GM18951 (cell line): ENCODE data around the gene EXOC3L1.

Experiments used
- POLR2A ChIP-seq: IDR thresholded peaks from 4 replicates; pipeline ENCODE4 v1.6.1; 2011; ENCODE audit warnings: mild to moderate bottlenecking; ENCODE audit not compliant: insufficient read length, insufficient read depth; ENCODE audit errors: extremely low read depth
- in situ Hi-C: fragments of 300-500 bp; cut with MboI; formaldehyde crosslinking; loops from one replicate; pipeline ENCODE4 v1.12.0; 2022; ENCODE audit warnings: low sequenced_read_pairs, mixed read lengths, inconsistent platforms; ENCODE audit not compliant: unreplicated experiment

The EXOC3L1 gene

GRCh38 chr16:67166110-67166547 is 23.8 kb downstream of the EXOC3L1 start:
- no peak for TF ChIP-seq POLR2A
- in situ Hi-C loops, result no loop called here

GRCh38 chr16:67165121-67166078 is 24.5 kb downstream of the EXOC3L1 start:
- no peak for TF ChIP-seq POLR2A
- in situ Hi-C loops, result no loop called here

- in situ Hi-C loops, result no loop called here
- TF ChIP-seq POLR2A, result no peak
Observed at GRCh38 chr16:67164599-67165061, 25.3 kb downstream of the EXOC3L1 start, which contains the start of gene HSF4. HSF4 (plus strand) TSS chr16:67164745; CDS start chr16:67164812, 67 bp downstream.

GRCh38 chr16:67163999-67164558 is 25.9 kb downstream of the EXOC3L1 start:
- in situ Hi-C loops, result no loop called here

GRCh38 chr16:67163164-67163998 is 26.6 kb downstream of the EXOC3L1 start:
- in situ Hi-C loops, result no loop called here
- TF ChIP-seq POLR2A, result no peak

More at GRCh38 chr16:67163999-67164558, 25.9 kb downstream of the EXOC3L1 start:
- TF ChIP-seq POLR2A, result no peak

GRCh38 chr16:67162506-67163163 is 27.3 kb downstream of the EXOC3L1 start:
- in situ Hi-C loops, result no loop called here
- TF ChIP-seq POLR2A, result no peak

GRCh38 chr16:67161595-67162058 is 28.3 kb downstream of the EXOC3L1 start:
- in situ Hi-C loops, result no loop called here
- no peak for TF ChIP-seq POLR2A

- TF ChIP-seq POLR2A, result peak; percentile 38
- in situ Hi-C loops, result no loop called here
Observed at GRCh38 chr16:67158637-67159600, 31.0 kb downstream of the EXOC3L1 start.

GRCh38 chr16:67157892-67158635 is 31.9 kb downstream of the EXOC3L1 start:
- TF ChIP-seq POLR2A, result no peak
- in situ Hi-C loops, result no loop called here

GRCh38 chr16:67157106-67157748 is 32.7 kb downstream of the EXOC3L1 start:
- no peak for TF ChIP-seq POLR2A
- in situ Hi-C loops, result no loop called here

GRCh38 chr16:67156143-67156844 is 33.6 kb downstream of the EXOC3L1 start:
- no peak for TF ChIP-seq POLR2A
- in situ Hi-C loops, result no loop called here
